Liver (tissue), 3 donors: ENCODE results near the gene RTEL1.

Experiments
- ATF3 ChIP-seq: IDR thresholded peaks from 2 replicates; pipeline ENCODE4 v1.6.1; 2016; ENCODE audit warnings: antibody characterized with exemption
- CTCF ChIP-seq: fragments of 150-350 bp; IDR thresholded peaks from 2 replicates; pipeline ENCODE4 v1.5.1; 2017; ENCODE audit warnings: improper control_type of control experiment, low read depth, low read length; ENCODE audit not compliant: missing input control
- MAX ChIP-seq: IDR thresholded peaks from 2 replicates; pipeline ENCODE4 v1.6.1; 2016; ENCODE audit warnings: antibody characterized with exemption
- NR2F2 ChIP-seq: IDR thresholded peaks from 2 replicates; pipeline ENCODE4 v1.6.1; 2016; ENCODE audit warnings: antibody characterized with exemption
- RXRA ChIP-seq, 2 donors: IDR thresholded peaks; 2 replicates each; pipeline ENCODE4 v1.6.1; 2017 to 2018; ENCODE audit warnings: antibody characterized with exemption in 2 of 2, mild to moderate bottlenecking in 1 of 2
- SP1 ChIP-seq: IDR thresholded peaks from 2 replicates; pipeline ENCODE4 v1.6.1; 2018; ENCODE audit warnings: antibody characterized with exemption, mild to moderate bottlenecking
- TAF1 ChIP-seq: conservative IDR thresholded peaks from 2 replicates; pipeline ENCODE4 v1.6.1; 2016; ENCODE audit warnings: antibody characterized with exemption, mild to moderate bottlenecking
- YY1 ChIP-seq: IDR thresholded peaks from 2 replicates; pipeline ENCODE4 v1.6.1; 2016; ENCODE audit warnings: antibody characterized with exemption, mild to moderate bottlenecking
- donor health status: healthy.
- donor health status: healthy.

- TF ChIP-seq CTCF = no peak
- TF ChIP-seq NR2F2 = no peak
- no peak for TF ChIP-seq RXRA (IDR thresholded peaks at IDR 0.05)
- no peak for TF ChIP-seq YY1
- no peak for TF ChIP-seq ATF3
- no peak for TF ChIP-seq TAF1
- no peak for TF ChIP-seq MAX
- no peak for TF ChIP-seq SP1
Observed at GRCh38 chr20:63643946-63644345, 14.2 kb upstream of the RTEL1 start.
